Measurements from ENCODE around the gene THRB.

THRB gene

DNA sequence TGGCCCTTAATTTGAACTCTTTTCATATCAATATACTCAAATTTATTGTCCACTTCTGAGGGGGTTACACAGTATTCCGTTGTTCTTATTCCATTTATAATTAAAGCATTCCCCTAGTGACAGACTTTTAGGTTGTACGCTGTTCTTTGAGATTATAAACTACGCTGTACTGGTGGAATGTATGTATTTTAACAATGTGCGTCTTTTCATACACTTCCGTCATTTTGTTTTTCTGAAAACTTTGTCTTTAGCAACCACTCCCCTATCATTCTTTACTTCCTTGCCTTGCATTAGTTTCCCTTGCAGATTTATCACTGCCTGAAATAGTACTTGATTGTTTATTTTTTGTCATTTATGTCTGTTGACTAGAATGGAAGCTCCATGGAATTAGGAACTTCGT, 137.0 kb downstream of the THRB start:
- no peak overlapping the region for H2BK12ac ChIP-seq (ENCODE audit: low read length)
- no peak overlapping the region for H2BK15ac ChIP-seq (ENCODE audit: low read length)
- no peak overlapping the region for H3K18ac ChIP-seq (ENCODE audit: low read length)
- H3K23ac ChIP-seq (ENCODE audit: low read depth, low read length, poor library complexity): no peak overlapping the region
- H3K27me3 ChIP-seq (ENCODE audit: control insufficient read depth in 3 of 3, insufficient read depth in 3 of 3, low read depth in 1 of 3, low read length in 3 of 3): no peaks in the 10 kb centered on the region
- H3K27ac ChIP-seq (replicated peaks; ENCODE audit: low read length): no peak overlapping the region
- no peak overlapping the region for H2AFZ ChIP-seq (ENCODE audit: low read length)
- no peak for DNase-seq (ENCODE audit: low spot score)
- H3K4me3 ChIP-seq (ENCODE audit: low read length in 2 of 2): no peak overlapping the region
- H4K8ac ChIP-seq (ENCODE audit: low read depth, low read length): no peak overlapping the region
- H3K9me3 ChIP-seq (replicated peaks in 1 of 2; ENCODE audit: control insufficient read depth in 2 of 2, insufficient read depth in 1 of 2, low read depth in 1 of 2, low read length in 2 of 2): no peaks in the 10 kb centered on the region
- H4K91ac ChIP-seq (ENCODE audit: low read depth, low read length, poor library complexity): no peak overlapping the region
- H3K4me2 ChIP-seq (ENCODE audit: insufficient read depth, low read length, poor library complexity, severe bottlenecking): no peak overlapping the region
- H3K9ac ChIP-seq (ENCODE audit: low read depth, low read length, poor library complexity): no peak overlapping the region
- no peak overlapping the region for H2BK5ac ChIP-seq (ENCODE audit: low read length)
- H3K79me1 ChIP-seq (ENCODE audit: low read depth, low read length): no peaks in the 10 kb centered on the region
- no peaks in the 10 kb centered on the region for H3K36me3 ChIP-seq (replicated peaks in 1 of 2; ENCODE audit: control insufficient read depth in 2 of 2, insufficient read depth in 2 of 2, low read length in 2 of 2)
- no peak overlapping the region for H3K4ac ChIP-seq (ENCODE audit: low read length)
- H3K4me1 ChIP-seq (ENCODE audit: control insufficient read depth in 2 of 2, insufficient read depth in 1 of 2, low read depth in 1 of 2, low read length in 2 of 2): peaks cover 0 to 2% of the 10 kb centered on the region in 2 donors
- no peak overlapping the region for H3K14ac ChIP-seq (ENCODE audit: low read length)
- no peak overlapping the region for H2AK5ac ChIP-seq (ENCODE audit: low read depth, low read length)
- WGBS, 2 donors (ENCODE audit: extremely low coverage in 2 of 2, insufficient read length in 2 of 2, insufficient replicate concordance in 1 of 2): no CpG with 5 or more reads among the region's 6 CpGs
- H2BK120ac ChIP-seq (ENCODE audit: low read depth, low read length): no peak overlapping the region

DNA sequence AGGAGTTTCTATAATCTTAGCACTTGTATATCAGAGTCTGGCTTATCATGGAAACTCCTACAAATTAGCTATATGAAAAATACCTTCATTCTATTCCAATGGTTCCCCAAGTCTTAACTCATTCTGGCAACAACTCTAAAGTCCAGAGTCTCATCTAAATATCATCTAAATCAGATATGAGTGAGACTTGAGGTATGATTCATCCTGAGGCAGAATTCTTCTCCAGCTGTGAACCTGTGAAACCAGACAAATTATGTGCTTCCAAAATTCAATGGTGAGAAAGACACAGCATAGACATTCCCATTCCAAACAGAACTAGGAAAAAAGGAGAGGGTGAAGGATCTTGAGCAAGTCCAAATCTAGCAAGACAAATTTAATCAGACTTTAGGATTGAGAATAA, 138.8 kb downstream of the THRB start:
- no peak overlapping the region for H2BK120ac ChIP-seq (ENCODE audit: low read depth, low read length)
- no peak for DNase-seq (ENCODE audit: low spot score)
- H2AFZ ChIP-seq (ENCODE audit: low read length): no peak overlapping the region
- H3K27me3 ChIP-seq (ENCODE audit: control insufficient read depth in 3 of 3, insufficient read depth in 3 of 3, low read depth in 1 of 3, low read length in 3 of 3): no peaks in the 10 kb centered on the region
- no peak overlapping the region for H3K4me2 ChIP-seq (ENCODE audit: insufficient read depth, low read length, poor library complexity, severe bottlenecking)
- H2BK12ac ChIP-seq (ENCODE audit: low read length): no peak overlapping the region
- H3K36me3 ChIP-seq (replicated peaks in 1 of 2; ENCODE audit: control insufficient read depth in 2 of 2, insufficient read depth in 2 of 2, low read length in 2 of 2): no peaks in the 10 kb centered on the region
- no peak overlapping the region for H3K14ac ChIP-seq (ENCODE audit: low read length)
- no peak overlapping the region for H3K4me3 ChIP-seq (ENCODE audit: low read length in 2 of 2)
- H4K8ac ChIP-seq (ENCODE audit: low read depth, low read length): no peak overlapping the region
- H3K9ac ChIP-seq (ENCODE audit: low read depth, low read length, poor library complexity): no peak overlapping the region
- no peak overlapping the region for H2AK5ac ChIP-seq (ENCODE audit: low read depth, low read length)
- H3K18ac ChIP-seq (ENCODE audit: low read length): no peak overlapping the region
- peaks cover 0 to 2% of the 10 kb centered on the region in 2 donors for H3K4me1 ChIP-seq (ENCODE audit: control insufficient read depth in 2 of 2, insufficient read depth in 1 of 2, low read depth in 1 of 2, low read length in 2 of 2)
- H2BK15ac ChIP-seq (ENCODE audit: low read length): no peak overlapping the region
- no peak overlapping the region for H2BK5ac ChIP-seq (ENCODE audit: low read length)
- H3K4ac ChIP-seq (ENCODE audit: low read length): no peak overlapping the region
- no peak overlapping the region for H3K27ac ChIP-seq (replicated peaks; ENCODE audit: low read length)
- H3K79me1 ChIP-seq (ENCODE audit: low read depth, low read length): no peaks in the 10 kb centered on the region
- no peaks in the 10 kb centered on the region for H3K9me3 ChIP-seq (replicated peaks in 1 of 2; ENCODE audit: control insufficient read depth in 2 of 2, insufficient read depth in 1 of 2, low read depth in 1 of 2, low read length in 2 of 2)
- H3K23ac ChIP-seq (ENCODE audit: low read depth, low read length, poor library complexity): no peak overlapping the region
- H4K91ac ChIP-seq (ENCODE audit: low read depth, low read length, poor library complexity): no peak overlapping the region

GRCh38 chr3:24354230-24354629, 140.4 kb downstream of the THRB start:
- Histone ChIP-seq H3K27me3 (ENCODE audit: control insufficient read depth in 3 of 3, insufficient read depth in 3 of 3, low read depth in 1 of 3, low read length in 3 of 3) (no peaks in the 10 kb centered on the region), H2BK120ac (ENCODE audit: low read depth, low read length) (no peak overlapping the region), H3K14ac (ENCODE audit: low read length) (no peak overlapping the region), H2AK5ac (ENCODE audit: low read depth, low read length) (no peak overlapping the region), H3K9me3 (replicated peaks in 1 of 2; ENCODE audit: control insufficient read depth in 2 of 2, insufficient read depth in 1 of 2, low read depth in 1 of 2, low read length in 2 of 2) (no peaks in the 10 kb centered on the region), H3K4ac (ENCODE audit: low read length) (no peak overlapping the region), H2BK5ac (ENCODE audit: low read length) (no peak overlapping the region), H3K79me1 (ENCODE audit: low read depth, low read length) (no peaks in the 10 kb centered on the region), H2BK12ac (ENCODE audit: low read length) (no peak overlapping the region), H2BK15ac (ENCODE audit: low read length) (no peak overlapping the region), H2AFZ (ENCODE audit: low read length) (no peak overlapping the region), H3K4me1 (ENCODE audit: control insufficient read depth in 2 of 2, insufficient read depth in 1 of 2, low read depth in 1 of 2, low read length in 2 of 2) (peaks cover 0 to 2% of the 10 kb centered on the region in 2 donors), H3K27ac (replicated peaks; ENCODE audit: low read length) (no peak overlapping the region), H3K23ac (ENCODE audit: low read depth, low read length, poor library complexity) (no peak overlapping the region), H3K4me2 (ENCODE audit: insufficient read depth, low read length, poor library complexity, severe bottlenecking) (no peak overlapping the region), H3K18ac (ENCODE audit: low read length) (no peak overlapping the region), H3K4me3 (ENCODE audit: low read length in 2 of 2) (no peak overlapping the region), H3K36me3 (replicated peaks in 1 of 2; ENCODE audit: control insufficient read depth in 2 of 2, insufficient read depth in 2 of 2, low read length in 2 of 2) (no peaks in the 10 kb centered on the region), H3K9ac (ENCODE audit: low read depth, low read length, poor library complexity) (no peak overlapping the region), H4K91ac (ENCODE audit: low read depth, low read length, poor library complexity) (no peak overlapping the region), H4K8ac (ENCODE audit: low read depth, low read length) (no peak overlapping the region)
- DNase-seq (ENCODE audit: low spot score): no peak

GRCh38 chr3:24352893-24353553, 141.6 kb downstream of the THRB start:
- H3K27ac ChIP-seq (replicated peaks; ENCODE audit: low read length): no peak overlapping the region
- H3K27me3 ChIP-seq (ENCODE audit: control insufficient read depth in 3 of 3, insufficient read depth in 3 of 3, low read depth in 1 of 3, low read length in 3 of 3): no peaks in the 10 kb centered on the region
- no CpG with 5 or more reads among the region's 3 CpGs for WGBS, 2 donors (ENCODE audit: extremely low coverage in 2 of 2, insufficient read length in 2 of 2, insufficient replicate concordance in 1 of 2)
- no peak overlapping the region for H3K23ac ChIP-seq (ENCODE audit: low read depth, low read length, poor library complexity)
- no peak overlapping the region for H3K18ac ChIP-seq (ENCODE audit: low read length)
- H3K14ac ChIP-seq (ENCODE audit: low read length): no peak overlapping the region
- H3K9ac ChIP-seq (ENCODE audit: low read depth, low read length, poor library complexity): no peak overlapping the region
- H2AFZ ChIP-seq (ENCODE audit: low read length): no peak overlapping the region
- DNase-seq (ENCODE audit: low spot score): no peak
- H3K4me3 ChIP-seq (ENCODE audit: low read length in 2 of 2): no peak overlapping the region
- H3K79me1 ChIP-seq (ENCODE audit: low read depth, low read length): no peaks in the 10 kb centered on the region
- H4K91ac ChIP-seq (ENCODE audit: low read depth, low read length, poor library complexity): no peak overlapping the region
- peaks cover 0 to 2% of the 10 kb centered on the region in 2 donors for H3K4me1 ChIP-seq (ENCODE audit: control insufficient read depth in 2 of 2, insufficient read depth in 1 of 2, low read depth in 1 of 2, low read length in 2 of 2)
- no peak overlapping the region for H3K4me2 ChIP-seq (ENCODE audit: insufficient read depth, low read length, poor library complexity, severe bottlenecking)
- H2BK5ac ChIP-seq (ENCODE audit: low read length): no peak overlapping the region
- no peaks in the 10 kb centered on the region for H3K36me3 ChIP-seq (replicated peaks in 1 of 2; ENCODE audit: control insufficient read depth in 2 of 2, insufficient read depth in 2 of 2, low read length in 2 of 2)
- no peak overlapping the region for H2AK5ac ChIP-seq (ENCODE audit: low read depth, low read length)
- H3K4ac ChIP-seq (ENCODE audit: low read length): no peak overlapping the region
- H3K9me3 ChIP-seq (replicated peaks in 1 of 2; ENCODE audit: control insufficient read depth in 2 of 2, insufficient read depth in 1 of 2, low read depth in 1 of 2, low read length in 2 of 2): no peaks in the 10 kb centered on the region
- H4K8ac ChIP-seq (ENCODE audit: low read depth, low read length): no peak overlapping the region
- H2BK12ac ChIP-seq (ENCODE audit: low read length): no peak overlapping the region
- H2BK120ac ChIP-seq (ENCODE audit: low read depth, low read length): no peak overlapping the region
- H2BK15ac ChIP-seq (ENCODE audit: low read length): no peak overlapping the region
